ENCODE results near the gene IRS2. TPM values are rescaled to one million over a fixed set of nuclear protein-coding genes. Genes with fewer than 3 reads are reported as not detected.

The IRS2 gene
- total and polyA plus RNA-seq, 2 donors (not counting 1 experiment from before 2014, with no cell fraction given): 2.3 TPM

- Histone ChIP-seq H3K9me3 (ENCODE audit: control insufficient read depth, insufficient read depth, low read depth, low read length) (no peaks in the 10 kb centered on the region), H4K20me1 (ENCODE audit: control insufficient read depth, extremely low read depth, insufficient read depth, low read length) (no peaks in the 10 kb centered on the region), H3K27me3 (ENCODE audit: control insufficient read depth, insufficient read depth, low read length) (peaks cover 3% of the 10 kb centered on the region), H3K4me2 (ENCODE audit: extremely low read depth, insufficient read depth, low read length) (no peak overlapping the region), H3K79me2 (ENCODE audit: control insufficient read depth, insufficient read depth, low read length) (no peaks in the 10 kb centered on the region), H3K36me3 (ENCODE audit: control insufficient read depth, insufficient read depth, low read length) (no peaks in the 10 kb centered on the region), H3K27ac (ENCODE audit: insufficient read depth, low read length) (no peak overlapping the region), H3K4me3 (replicated peaks in 1 of 4; ENCODE audit: control extremely low read depth in 1 of 4, insufficient read depth in 1 of 4, low read depth in 3 of 4, low read length in 4 of 4) (no peak overlapping the region), H3K9ac (ENCODE audit: insufficient read depth, low read length) (no peak overlapping the region), H2AFZ (ENCODE audit: low read length) (no peak overlapping the region), H3K4me1 (ENCODE audit: control insufficient read depth, extremely low read depth, insufficient read depth, low read length) (no peaks in the 10 kb centered on the region)
- DNase-seq (ENCODE audit: low read depth in 2 of 2): no peak
- TF ChIP-seq CTCF (conservative IDR thresholded peaks at IDR 0.05 in 1 of 2, IDR thresholded peaks at IDR 0.05 in 1 of 2; ENCODE audit: low read depth in 1 of 2, low read length in 2 of 2) (no peak), EZH2 (IDR thresholded peaks at IDR 0.05; ENCODE audit: low read length, missing control alignments) (no peak)
Observed at GRCh38 chr13:109717686-109718085, 68.7 kb downstream of the IRS2 start.

- Histone ChIP-seq H2AFZ (ENCODE audit: low read length) (no peak overlapping the region), H3K4me1 (ENCODE audit: control insufficient read depth, extremely low read depth, insufficient read depth, low read length) (no peaks in the 10 kb centered on the region), H4K20me1 (ENCODE audit: control insufficient read depth, extremely low read depth, insufficient read depth, low read length) (no peaks in the 10 kb centered on the region), H3K27me3 (ENCODE audit: control insufficient read depth, insufficient read depth, low read length) (peaks cover 3% of the 10 kb centered on the region), H3K4me3 (replicated peaks in 1 of 4; ENCODE audit: control extremely low read depth in 1 of 4, insufficient read depth in 1 of 4, low read depth in 3 of 4, low read length in 4 of 4) (no peak overlapping the region), H3K4me2 (ENCODE audit: extremely low read depth, insufficient read depth, low read length) (no peak overlapping the region), H3K9ac (ENCODE audit: insufficient read depth, low read length) (no peak overlapping the region), H3K36me3 (ENCODE audit: control insufficient read depth, insufficient read depth, low read length) (no peaks in the 10 kb centered on the region), H3K27ac (ENCODE audit: insufficient read depth, low read length) (no peak overlapping the region), H3K9me3 (ENCODE audit: control insufficient read depth, insufficient read depth, low read depth, low read length) (no peaks in the 10 kb centered on the region), H3K79me2 (ENCODE audit: control insufficient read depth, insufficient read depth, low read length) (no peaks in the 10 kb centered on the region)
- TF ChIP-seq EZH2 (IDR thresholded peaks at IDR 0.05; ENCODE audit: low read length, missing control alignments): no peak
- no peak for TF ChIP-seq CTCF (conservative IDR thresholded peaks at IDR 0.05 in 1 of 2, IDR thresholded peaks at IDR 0.05 in 1 of 2; ENCODE audit: low read depth in 1 of 2, low read length in 2 of 2)
- peak in 1 of 2 donors; percentile 73 for DNase-seq (ENCODE audit: low read depth in 2 of 2)
Observed at GRCh38 chr13:109715902-109716301, 70.5 kb downstream of the IRS2 start.

- DNase-seq (ENCODE audit: low read depth in 2 of 2): no peak
- H3K9ac ChIP-seq (ENCODE audit: insufficient read depth, low read length): no peak overlapping the region
- no peak overlapping the region for H3K27ac ChIP-seq (ENCODE audit: insufficient read depth, low read length)
- H3K9me3 ChIP-seq (ENCODE audit: control insufficient read depth, insufficient read depth, low read depth, low read length): no peaks in the 10 kb centered on the region
- TF ChIP-seq EZH2 (IDR thresholded peaks at IDR 0.05; ENCODE audit: low read length, missing control alignments): no peak
- TF ChIP-seq CTCF (conservative IDR thresholded peaks at IDR 0.05 in 1 of 2, IDR thresholded peaks at IDR 0.05 in 1 of 2; ENCODE audit: low read depth in 1 of 2, low read length in 2 of 2): no peak
- no peaks in the 10 kb centered on the region for H4K20me1 ChIP-seq (ENCODE audit: control insufficient read depth, extremely low read depth, insufficient read depth, low read length)
- no peaks in the 10 kb centered on the region for H3K4me1 ChIP-seq (ENCODE audit: control insufficient read depth, extremely low read depth, insufficient read depth, low read length)
- H3K36me3 ChIP-seq (ENCODE audit: control insufficient read depth, insufficient read depth, low read length): no peaks in the 10 kb centered on the region
- no peaks in the 10 kb centered on the region for H3K79me2 ChIP-seq (ENCODE audit: control insufficient read depth, insufficient read depth, low read length)
- no peak overlapping the region for H3K4me2 ChIP-seq (ENCODE audit: extremely low read depth, insufficient read depth, low read length)
- no peak overlapping the region for H3K4me3 ChIP-seq (replicated peaks in 1 of 4; ENCODE audit: control extremely low read depth in 1 of 4, insufficient read depth in 1 of 4, low read depth in 3 of 4, low read length in 4 of 4)
- no peaks in the 10 kb centered on the region for H3K27me3 ChIP-seq (ENCODE audit: control insufficient read depth, insufficient read depth, low read length)
- H2AFZ ChIP-seq (ENCODE audit: low read length): no peak overlapping the region
Observed at GRCh38 chr13:109713681-109714080, 72.7 kb downstream of the IRS2 start.

All from fibroblast of lung (primary cell).